Fibroblast of pulmonary artery (primary cell): Measurements from ENCODE around the gene HOXA3.

ENCODE experiments used
- DNase-seq: peaks from one replicate; pipeline ENCODE4 v3.0.0-alpha.2; 2010; ENCODE audit warnings: low read depth
- H3K4me3 ChIP-seq: replicated peaks from 2 replicates; pipeline ENCODE4 v1.5.1; 2011; ENCODE audit warnings: low read depth, mild to moderate bottlenecking, control low read depth, low read length, moderate library complexity
- CTCF ChIP-seq: IDR thresholded peaks from 2 replicates; pipeline ENCODE4 v1.5.1; 2011; ENCODE audit warnings: mild to moderate bottlenecking, control low read depth, low read length, inconsistent platforms; ENCODE audit errors: missing control alignments

HOXA3 gene

DNA sequence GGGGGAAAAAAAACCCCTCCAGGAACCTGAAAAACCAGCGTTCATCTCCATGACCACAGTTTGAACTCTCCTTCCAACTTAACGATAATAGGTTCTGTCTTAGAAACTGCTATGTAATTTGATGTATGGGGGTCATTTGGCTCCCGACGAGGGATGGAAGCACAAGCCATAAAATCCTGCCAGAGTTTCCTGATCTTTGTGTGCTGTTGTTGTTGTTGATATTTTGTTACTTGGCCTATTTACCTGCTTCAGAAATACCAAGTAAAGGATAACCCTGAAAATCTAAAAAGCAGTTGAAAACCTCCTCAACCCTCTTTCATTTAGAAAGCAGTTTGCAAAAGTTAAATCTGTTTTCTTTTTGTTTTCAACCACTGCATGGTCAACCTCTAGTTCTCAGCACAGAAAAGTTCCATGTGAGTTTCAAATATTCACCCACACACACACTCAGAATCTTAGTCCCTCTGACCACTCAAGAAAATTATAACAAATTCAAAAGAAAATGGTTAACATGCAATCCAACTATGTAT, 40.6 kb downstream of the HOXA3 start:
- H3K4me3 ChIP-seq: no peak overlapping the region
- TF ChIP-seq CTCF: no peak
- DNase-seq: no peak

DNA sequence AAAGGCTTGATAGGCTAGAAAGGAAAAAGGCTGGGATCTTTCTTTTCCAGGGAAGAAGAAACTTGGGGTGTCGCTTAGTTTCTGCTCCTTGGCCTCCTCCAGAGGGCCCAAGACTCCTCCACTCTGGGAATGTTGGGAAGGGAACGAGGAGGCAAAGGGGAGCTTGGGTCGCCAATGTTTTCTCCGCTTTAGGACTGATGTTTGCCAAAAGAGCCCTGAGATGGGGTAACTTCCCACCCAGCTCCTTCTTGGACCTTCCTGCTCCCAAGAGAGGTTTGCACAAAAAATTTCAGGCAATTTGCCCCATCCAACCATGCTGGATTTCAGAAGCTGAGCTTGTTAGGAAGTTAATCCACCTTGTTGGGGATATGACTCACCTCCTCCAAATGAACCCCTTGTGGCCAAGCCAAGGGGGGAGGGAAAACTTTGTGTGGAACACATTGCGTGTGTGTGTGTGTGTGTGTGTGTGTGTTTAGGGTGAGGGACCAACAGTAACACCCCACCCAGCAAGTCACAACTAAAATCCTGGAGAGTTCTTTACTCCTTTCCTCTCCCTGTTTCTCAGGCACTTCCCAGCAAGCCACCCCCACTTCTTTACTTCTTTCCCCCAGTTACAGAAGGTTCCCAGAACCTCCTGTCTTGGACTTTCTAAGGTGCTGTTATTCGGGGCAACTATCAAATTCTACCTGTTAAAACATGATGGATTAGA, 41.2 kb downstream of the HOXA3 start:
- no peak overlapping the region for H3K4me3 ChIP-seq
- DNase-seq: peak; percentile 48
- TF ChIP-seq CTCF: no peak

DNA sequence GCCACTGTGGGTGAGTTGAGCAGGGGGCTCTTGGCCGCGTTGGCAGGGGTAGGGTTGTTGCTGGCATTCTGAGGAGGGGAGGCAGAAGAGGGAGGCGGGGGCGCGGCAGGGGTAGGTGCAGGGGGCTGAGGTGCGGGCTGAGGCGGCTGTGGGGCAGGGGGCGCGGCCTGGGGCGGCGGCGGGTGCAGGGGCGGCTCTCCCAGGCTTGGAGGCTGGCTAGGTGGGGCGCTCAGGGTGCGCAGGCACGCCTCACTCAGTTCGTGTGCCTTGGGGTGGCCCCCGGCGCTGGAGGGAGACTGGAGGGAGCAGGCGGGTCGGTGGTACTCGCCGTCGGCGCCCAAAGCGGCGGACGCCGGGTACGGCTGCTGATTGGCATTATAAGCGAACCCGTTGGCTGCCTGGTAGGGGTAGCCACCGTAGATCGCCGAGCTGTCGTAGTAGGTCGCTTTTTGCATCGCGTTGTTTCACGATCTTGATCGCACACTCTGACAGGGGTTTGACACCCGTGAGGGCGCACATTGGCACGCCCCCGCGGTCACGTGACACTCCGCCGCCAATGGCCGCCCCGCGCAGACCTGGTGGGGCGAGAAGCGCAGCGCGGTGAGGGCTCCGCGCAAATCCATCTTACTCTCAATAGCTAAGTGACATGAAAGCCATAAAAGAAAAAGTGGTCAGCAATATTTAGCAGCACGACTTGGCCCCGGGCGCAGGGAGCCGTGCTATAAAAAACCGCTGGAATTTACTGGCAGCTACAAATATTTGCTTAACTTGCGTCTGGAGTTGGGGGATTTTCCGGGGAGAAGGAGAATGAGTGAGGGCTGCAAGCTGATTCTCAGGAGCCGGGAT, 42.0 kb downstream of the HOXA3 start:
- peak; percentile 65 for DNase-seq
- TF ChIP-seq CTCF: no peak
- H3K4me3 ChIP-seq: no peak overlapping the region

DNA sequence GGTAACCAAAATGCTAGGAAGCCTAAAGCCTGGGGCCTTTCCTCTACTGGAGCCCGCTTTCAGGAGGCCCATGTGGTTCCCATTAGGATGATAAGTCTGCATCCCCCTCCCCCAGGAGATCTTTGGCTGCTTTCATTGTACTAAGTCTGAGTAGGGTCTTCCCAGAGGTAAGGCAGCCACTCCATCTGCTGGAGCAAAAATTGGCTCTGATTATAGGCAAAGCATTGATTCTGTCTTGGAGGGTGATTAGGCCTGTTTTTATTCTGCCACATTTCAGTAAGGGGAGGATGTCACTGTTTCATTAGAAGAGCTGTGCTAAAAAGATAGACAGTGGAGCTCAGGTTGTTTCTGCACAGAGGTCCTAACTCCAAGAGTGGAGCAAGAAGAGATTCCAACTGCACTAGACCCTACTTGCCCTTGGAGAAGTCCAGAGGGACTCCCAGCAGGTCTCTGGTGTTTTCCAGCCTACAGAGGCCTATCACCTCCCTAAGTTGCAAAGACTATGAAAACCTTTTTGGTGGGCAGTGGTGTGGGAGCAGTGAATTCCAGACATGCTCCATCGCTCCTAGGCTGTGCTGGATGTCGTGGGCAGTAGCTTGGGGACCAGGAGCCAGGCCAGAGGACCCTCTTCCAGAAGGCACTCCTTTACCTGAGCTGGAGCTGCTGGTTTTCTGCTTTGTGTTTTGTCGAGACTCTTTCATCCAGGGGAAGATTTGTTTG, 42.8 kb downstream of the HOXA3 start:
- TF ChIP-seq CTCF: no peak
- DNase-seq: no peak
- no peak overlapping the region for H3K4me3 ChIP-seq

- H3K4me3 ChIP-seq: no peak overlapping the region
- DNase-seq: no peak
- no peak for TF ChIP-seq CTCF
Measured at GRCh38 chr7:27108390-27109127, 43.8 kb downstream of the HOXA3 start.
